ENCODE results near the gene CACNG8.
A peak's percentile ranks its signal among the peaks of the same experiment; 100 is the strongest.

CACNG8 gene

DNA sequence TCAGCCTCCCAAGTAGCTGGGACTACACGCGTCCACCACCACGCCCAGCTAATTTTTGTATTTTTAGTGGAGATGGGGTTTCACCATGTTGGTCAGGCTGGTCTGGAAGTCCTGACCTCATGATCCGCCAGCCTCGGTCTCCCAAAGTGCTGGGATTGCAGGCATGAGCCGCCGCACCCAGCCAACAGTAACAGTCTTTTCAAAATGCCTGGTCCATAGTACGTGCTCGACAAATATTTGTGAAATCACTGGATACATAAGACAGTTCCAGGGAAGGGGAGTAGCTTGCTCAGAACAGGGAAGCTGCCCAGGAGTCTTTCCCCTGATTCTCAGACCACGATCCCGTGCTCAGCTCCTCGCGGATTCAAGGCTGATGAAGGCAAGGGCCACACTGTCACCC is 59.2 kb downstream of the CACNG8 start:
- H3K27ac ChIP-seq: no peak overlapping the region
- TF ChIP-seq ZFX (IDR thresholded peaks at IDR 0.05) (no peak), CTCF (conservative IDR thresholded peaks at IDR 0.05) (no peak)

DNA sequence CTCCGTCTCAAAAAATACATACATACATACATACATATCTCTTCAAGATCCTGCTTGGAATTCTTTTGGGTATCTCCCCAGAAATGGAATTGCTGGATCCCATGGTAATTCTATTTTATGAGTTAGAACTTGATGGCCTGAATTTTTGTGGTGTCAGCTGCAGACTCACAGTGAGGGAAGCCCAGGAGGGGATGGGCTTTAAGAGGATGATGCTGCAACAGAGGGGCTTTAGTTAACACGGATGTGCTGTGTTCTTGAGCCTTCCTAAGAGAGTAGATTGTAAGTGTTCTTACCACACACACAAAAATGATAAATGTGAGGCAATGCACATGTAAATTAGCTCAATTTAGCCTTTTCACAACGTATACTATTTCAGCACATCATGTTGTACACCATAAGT is 60.5 kb downstream of the CACNG8 start:
- H3K27ac ChIP-seq: no peak overlapping the region
- TF ChIP-seq ZFX (IDR thresholded peaks at IDR 0.05) (no peak), CTCF (conservative IDR thresholded peaks at IDR 0.05) (no peak)

DNA sequence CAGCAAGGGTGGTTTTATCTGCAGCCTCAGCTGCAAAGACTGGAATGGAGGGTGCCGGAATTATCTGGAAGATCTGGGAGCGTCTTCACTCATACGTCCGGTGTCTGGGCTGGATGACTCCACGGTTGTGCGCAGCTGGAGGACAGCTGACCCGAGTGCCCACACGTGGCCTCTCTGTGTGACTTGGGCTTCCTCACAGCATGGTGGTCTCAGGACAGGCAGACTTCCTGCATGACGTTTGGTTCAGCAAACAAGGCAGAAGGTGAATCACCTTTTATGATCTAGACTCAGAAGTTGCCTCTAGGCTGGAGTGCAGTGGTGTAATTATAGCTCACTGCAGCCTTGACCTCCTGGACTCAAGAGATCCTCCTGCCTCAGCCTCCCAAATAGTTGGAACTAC is 61.9 kb downstream of the CACNG8 start:
- TF ChIP-seq CTCF (conservative IDR thresholded peaks at IDR 0.05) (no peak), ZFX (IDR thresholded peaks at IDR 0.05) (no peak)

DNA sequence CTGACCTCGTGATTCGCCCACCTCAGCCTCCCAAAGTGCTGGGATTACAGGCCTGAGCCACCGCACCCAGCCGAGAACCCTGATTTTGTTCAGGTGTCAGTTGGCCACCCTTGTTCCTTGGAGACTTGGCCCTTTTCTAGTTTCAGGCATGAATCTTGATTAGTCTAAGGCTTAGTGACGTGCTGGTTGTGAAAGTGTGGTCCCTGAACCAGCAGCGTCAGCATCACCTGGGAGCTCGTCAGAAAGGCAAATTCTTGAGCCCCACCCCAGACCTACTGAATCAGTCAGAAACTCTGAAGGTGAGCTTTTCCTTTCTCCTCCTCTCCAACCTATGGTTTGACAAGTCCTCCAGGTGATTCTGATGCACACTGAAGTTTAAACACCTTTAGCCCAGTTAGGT is 63.9 kb downstream of the CACNG8 start:
- no peak overlapping the region for H3K27ac ChIP-seq
- TF ChIP-seq CTCF (conservative IDR thresholded peaks at IDR 0.05): no peak
- TF ChIP-seq ZFX (IDR thresholded peaks at IDR 0.05): no peak

More for the DNA sequence above, 61.9 kb downstream of the CACNG8 start:
- no peak overlapping the region for H3K27ac ChIP-seq

DNA sequence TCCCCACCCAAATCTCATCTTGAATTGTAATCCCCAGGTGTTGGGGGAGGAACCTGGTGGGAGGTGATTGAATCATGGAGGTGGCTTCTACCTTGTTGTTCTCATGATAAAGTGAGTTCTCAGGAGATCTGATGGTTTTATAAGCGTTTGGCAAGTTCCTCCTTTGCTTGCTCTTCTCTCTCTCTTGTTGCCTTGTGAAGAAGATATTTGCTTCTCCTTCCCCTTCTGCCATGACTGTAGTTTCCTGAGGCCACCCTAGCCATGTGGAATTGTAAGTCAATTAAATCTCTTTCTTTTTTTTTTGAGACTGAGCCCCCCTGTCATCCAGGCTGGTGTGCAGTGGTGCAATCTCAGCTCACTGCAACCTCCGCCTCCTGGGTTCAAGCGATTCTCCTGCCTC is 66.6 kb downstream of the CACNG8 start:
- no peak for TF ChIP-seq CTCF (conservative IDR thresholded peaks at IDR 0.05)
- no peak for TF ChIP-seq ZFX (IDR thresholded peaks at IDR 0.05)
- no peak overlapping the region for H3K27ac ChIP-seq

DNA sequence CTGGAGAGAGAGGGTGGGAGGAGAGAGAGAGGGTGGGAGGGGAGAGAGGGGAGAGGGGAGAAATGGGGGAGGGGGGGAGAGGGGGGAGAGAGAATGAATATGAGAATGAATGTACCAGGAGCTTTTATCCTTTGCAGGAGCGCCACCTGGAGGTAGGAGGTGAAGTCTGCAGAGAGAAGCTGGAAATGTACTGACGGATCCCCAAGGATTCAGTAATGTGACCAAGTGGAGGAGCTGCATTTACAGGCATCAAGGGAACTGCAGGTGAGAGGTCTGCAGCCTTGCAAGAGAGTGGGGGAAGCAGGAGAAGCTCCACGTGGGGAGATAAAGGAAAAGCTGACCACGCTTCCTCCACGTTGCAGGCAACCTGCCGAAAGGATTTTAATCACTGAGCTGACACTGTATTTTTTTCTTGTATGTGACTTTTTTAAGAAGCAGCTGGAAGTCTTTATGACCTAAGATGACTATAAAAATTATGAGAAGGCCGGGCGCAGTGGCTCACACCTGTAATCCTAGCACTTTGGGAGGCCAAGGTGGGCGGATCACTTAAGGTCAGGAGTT is 67.3 kb downstream of the CACNG8 start:
- no peak for TF ChIP-seq ZFX (IDR thresholded peaks at IDR 0.05)
- TF ChIP-seq CTCF (conservative IDR thresholded peaks at IDR 0.05): peak; percentile 80
- no peak overlapping the region for H3K27ac ChIP-seq

- no peak overlapping the region for H3K27ac ChIP-seq
Measured at GRCh38 chr19:54030895-54031586, 68.3 kb downstream of the CACNG8 start.

More at GRCh38 chr19:54030895-54031586, 68.3 kb downstream of the CACNG8 start:
- TF ChIP-seq ZFX (IDR thresholded peaks at IDR 0.05) (no peak), CTCF (conservative IDR thresholded peaks at IDR 0.05) (peak; percentile 58)
